ENCODE measurements around the gene CCNH. TPM values are rescaled to one million over a fixed set of nuclear protein-coding genes. Genes with fewer than 3 reads are reported as not detected.

Gene CCNH
- total and polyA plus RNA-seq, 9 of the 15 experiments (the other 6 are each of a cell fraction or from before 2014, with no cell fraction given), result 100 to 213 (median 150) TPM

Small RNA genes lying within 50 kb of the gene (small RNA-seq; reads per million reads assigned to genes)
- not detected for gene RNU6-727P

Other genes with a start within 250 kb of the CCNH start
- 7.7 and 9.3 TPM in 2 replicates for gene RASA1, start 145.0 kb downstream of the CCNH start, total RNA-seq (2014; rRNA removed)
- 7.2 and 9.1 TPM in 2 replicates for gene RASA1, start 145.0 kb downstream of the CCNH start, total RNA-seq (2014; rRNA removed; fragmentation: Illumina TruSeq; extraction: Trizol)
- gene RASA1, start 145.0 kb downstream of the CCNH start, total RNA-seq (2015; rRNA removed; fragmentation: Illumina TruSeq; extraction: Trizol), result 8.2 and 9.2 TPM in 2 replicates
- gene RASA1, start 145.0 kb downstream of the CCNH start, total RNA-seq (2021), result 9.1 and 11.4 TPM in 2 replicates
- gene RASA1, start 145.0 kb downstream of the CCNH start, polyA plus RNA-seq (2011; rRNA removed), result 14.6 and 17.3 TPM in 2 replicates
- 9.4 and 10.6 TPM in 2 replicates for gene RASA1, start 145.0 kb downstream of the CCNH start, polyA plus RNA-seq (2014; fragmentation: Illumina TruSeq; extraction: Trizol)
- 1 to 10 TPM; 3.2 to 4.5 TPM for gene RASA1, start 145.0 kb downstream of the CCNH start, polyA plus RNA-seq (2014; fragmentation: Nextera tagmentation; extraction: Ambion mirVana)
- gene RASA1, start 145.0 kb downstream of the CCNH start, polyA plus RNA-seq (2014; rRNA removed), result 9.8 TPM in 2 replicates

Measured in K562 (cell line).